Spleen (tissue), 11 donors: Measurements from ENCODE around the gene PALLD. TPM values are rescaled to one million over a fixed set of nuclear protein-coding genes. Genes with fewer than 3 reads are reported as not detected.

Experiments used
- DNase-seq: peaks from one replicate; pipeline ENCODE4 v3.0.0-alpha.2; 2020
- H3K27ac ChIP-seq, 8 donors: fragments of 200-600 bp; sonication (generic) in 7 of 8; 1 replicate in 4 of 8; 2 replicates in 4 of 8; pipeline versions ENCODE4 v1.5.0 to v1.8.0; 2016 to 2021; ENCODE audit warnings: inconsistent platforms in 4 of 8, mild to moderate bottlenecking in 4 of 8, moderate library complexity in 1 of 8
- H3K27me3 ChIP-seq, 7 donors: fragments of 200-600 bp; sonication (generic) in 6 of 7; replicated peaks in 1 of 7; 1 replicate in 4 of 7; 2 replicates in 3 of 7; pipeline versions ENCODE4 v1.5.0 to v1.8.0; 2016 to 2021; ENCODE audit warnings: inconsistent platforms in 3 of 7, mild to moderate bottlenecking in 1 of 7
- H3K36me3 ChIP-seq, 6 donors: fragments of 200-600 bp; sonication (generic) in 5 of 6; 1 replicate in 4 of 6; 2 replicates in 2 of 6; pipeline versions ENCODE4 v1.5.0 to v1.8.0; 2016 to 2021; ENCODE audit warnings: inconsistent platforms in 2 of 6
- H3K4me1 ChIP-seq, 6 donors: fragments of 200-600 bp; sonication (generic) in 5 of 6; 1 replicate in 3 of 6; 2 replicates in 3 of 6; pipeline versions ENCODE4 v1.5.0 to v1.8.0; 2016 to 2021; ENCODE audit warnings: inconsistent platforms in 3 of 6
- H3K4me3 ChIP-seq, 8 donors: fragments of 200-600 bp; sonication (generic) in 7 of 8; 1 replicate in 4 of 8; 2 replicates in 4 of 8; pipeline versions ENCODE4 v1.5.0 to v1.8.0; 2016 to 2021; ENCODE audit warnings: inconsistent platforms in 4 of 8, mild to moderate bottlenecking in 4 of 8, moderate library complexity in 2 of 8
- H3K9me3 ChIP-seq, 8 donors: fragments of 200-600 bp; sonication (generic) in 7 of 8; 1 replicate in 4 of 8; 2 replicates in 4 of 8; pipeline versions ENCODE4 v1.5.0 to v1.8.0; 2016 to 2021; ENCODE audit warnings: inconsistent platforms in 4 of 8
- CTCF ChIP-seq, 11 experiments: fragments of 200-600 bp in 7 of 11; fragments of 450-650 bp in 4 of 11; sonication (generic) in 4 of 11; IDR thresholded peaks in 8 of 11; conservative IDR thresholded peaks in 3 of 11; 1 replicate in 7 of 11; 2 replicates in 4 of 11; pipeline versions ENCODE4 v1.4.0 to v1.8.0; 2016 to 2021; ENCODE audit warnings: antibody characterized with exemption in 11 of 11, inconsistent platforms in 4 of 11, mild to moderate bottlenecking in 1 of 11
- POLR2A ChIP-seq, 3 donors: fragments of 450-650 bp; IDR thresholded peaks; one replicate each; pipeline ENCODE4 v1.5.1; 2017; ENCODE audit warnings: antibody characterized with exemption in 3 of 3, mild to moderate bottlenecking in 1 of 3
- POLR2AphosphoS5 ChIP-seq, 3 donors: sonication (generic); formaldehyde crosslinking; IDR thresholded peaks; one replicate each; pipeline ENCODE4 v1.5.1; 2017; ENCODE audit warnings: antibody characterized with exemption in 3 of 3
- WGBS, 5 donors: extraction: QIAGEN DNeasy Blood & Tissue Kit in 3 of 5; methylation state at CpG; one replicate each; pipeline versions ENCODE4 v1.1.5 to v1.1.7; 2013 to 2018; 5-methylcytosine and 5-hydroxymethylcytosine counted together
- intact Hi-C: fragments of 100-400 bp; cut with DNase I; formaldehyde crosslinking; loops from one replicate; pipeline ENCODE4 v1.15.0; 2023; ENCODE audit warnings: low total_unique reads
- polyA plus RNA-seq, 3 donors: library from polyadenylated mRNA; stranded (reverse); fragments of 200-250 nt; gene quantifications; one replicate each; pipeline ENCODE4 v1.2.1, GENCODE V29; 2013
- total RNA-seq, 7 donors: library from RNA; depleted of rRNA in 3 of 7; stranded (reverse); fragments of >200 nt in 3 of 7; fragmentation: NEBNext Ultra II Directional in 4 of 7; extraction: Animal tissue kit (Norgen Biotek cat#: 25700) in 4 of 7; gene quantifications; one replicate each; pipeline versions ENCODE4 v1.1.0 to v1.2.1, GENCODE V29; 2016 to 2021
- donor health status: healthy with polysubstance abuse.
- donor health status: DM: no; HTN: no; CAD: no; lungs with moderate emphysema.
- donor health status: DM: no; HTN: no; CAD: no.
- donor health status: Bipolar disorder and iron deficiency.
- donor health status: healthy.
- donor health status: DM: no; HTN: no; CAD: no.
- donor health status: DM: yes; HTN: yes; CAD: no.

Gene PALLD
- total and polyA plus RNA-seq, 10 donors, result 24.3 to 228 (median 142) TPM

GRCh38 chr4:168868802-168869201 is 371.9 kb downstream of the PALLD start:
- Histone ChIP-seq H3K4me3 (no peak overlapping the region), H3K9me3 (no peaks in the 10 kb centered on the region), H3K27me3 (no peaks in the 10 kb centered on the region), H3K27ac (peak overlapping the region in 1 of 8 donors; percentile 2), H3K36me3 (no peaks in the 10 kb centered on the region), H3K4me1 (peaks cover 0 to 20% (median 0%) of the 10 kb centered on the region in 6 donors)
- TF ChIP-seq POLR2A (IDR thresholded peaks at IDR 0.05), result no peak
- TF ChIP-seq POLR2AphosphoS5 (IDR thresholded peaks at IDR 0.05), result no peak
- no peak for TF ChIP-seq CTCF (IDR thresholded peaks at IDR 0.05 in 8 of 11, conservative IDR thresholded peaks at IDR 0.05 in 3 of 11)
- intact Hi-C loops, result no loop called here
- 87 to 95% (median 92%) methylated on average over 5 of the region's 5 CpGs for WGBS, 5 donors
- DNase-seq, result no peak

- intact Hi-C loops, result no loop called here
- no peak for TF ChIP-seq POLR2A (IDR thresholded peaks at IDR 0.05)
- Histone ChIP-seq H3K27me3 (no peaks in the 10 kb centered on the region), H3K36me3 (no peaks in the 10 kb centered on the region), H3K27ac (no peak overlapping the region), H3K4me1 (peaks cover 0 to 14% (median 0%) of the 10 kb centered on the region in 6 donors), H3K4me3 (no peak overlapping the region), H3K9me3 (no peaks in the 10 kb centered on the region)
- DNase-seq, result no peak
- WGBS, 5 donors, result 75 to 93% (median 90%) methylated on average over 1 of the region's 1 CpG
Observed at GRCh38 chr4:168870004-168870403, 373.2 kb downstream of the PALLD start.

- intact Hi-C loops, result no loop called here
- no peak for TF ChIP-seq CTCF (IDR thresholded peaks at IDR 0.05 in 8 of 11, conservative IDR thresholded peaks at IDR 0.05 in 3 of 11)
- no peak for TF ChIP-seq POLR2A (IDR thresholded peaks at IDR 0.05)
- TF ChIP-seq POLR2AphosphoS5 (IDR thresholded peaks at IDR 0.05), result no peak
- no peak overlapping the region for H3K4me3 ChIP-seq
- no peaks in the 10 kb centered on the region for H3K36me3 ChIP-seq
- peaks cover 0 to 9% (median 0%) of the 10 kb centered on the region in 7 donors for H3K27me3 ChIP-seq
- H3K9me3 ChIP-seq, result no peaks in the 10 kb centered on the region
- 65 to 82% (median 78%) methylated on average over 4 of the region's 4 CpGs for WGBS, 5 donors
- DNase-seq, result no peak
- H3K4me1 ChIP-seq, result peaks cover 0 to 13% (median 0%) of the 10 kb centered on the region in 6 donors
- peak overlapping the region in 1 of 8 donors; percentile 1 for H3K27ac ChIP-seq
Observed at GRCh38 chr4:168871632-168872031, 374.8 kb downstream of the PALLD start.

- H3K4me1 ChIP-seq, result peaks cover under 1 to 38% (median 15%) of the 10 kb centered on the region in 6 donors
- DNase-seq, result no peak
- 74 to 93% (median 81%) methylated on average over 2 of the region's 2 CpGs for WGBS, 5 donors
- H3K27ac ChIP-seq, result no peak overlapping the region
- TF ChIP-seq POLR2A (IDR thresholded peaks at IDR 0.05), result no peak
- TF ChIP-seq CTCF (IDR thresholded peaks at IDR 0.05 in 8 of 11, conservative IDR thresholded peaks at IDR 0.05 in 3 of 11), result no peak
- TF ChIP-seq POLR2AphosphoS5 (IDR thresholded peaks at IDR 0.05), result no peak
- peaks cover 0 to 28% (median 7%) of the 10 kb centered on the region in 7 donors for H3K27me3 ChIP-seq
- no peak overlapping the region for H3K4me3 ChIP-seq
- intact Hi-C loops, result no loop called here
- H3K9me3 ChIP-seq, result no peaks in the 10 kb centered on the region
- no peaks in the 10 kb centered on the region for H3K36me3 ChIP-seq
Observed at GRCh38 chr4:168874083-168874482, 377.2 kb downstream of the PALLD start.

- intact Hi-C loops, result no loop called here
- H3K27me3 ChIP-seq, result peaks cover 0 to 28% (median 7%) of the 10 kb centered on the region in 7 donors
- WGBS, 5 donors, result 86 to 96% (median 89%) methylated on average over 1 of the region's 1 CpG
- H3K9me3 ChIP-seq, result no peaks in the 10 kb centered on the region
- H3K27ac ChIP-seq, result no peak overlapping the region
- DNase-seq, result no peak
- TF ChIP-seq POLR2A (IDR thresholded peaks at IDR 0.05) (no peak), POLR2AphosphoS5 (IDR thresholded peaks at IDR 0.05) (no peak), CTCF (IDR thresholded peaks at IDR 0.05 in 8 of 11, conservative IDR thresholded peaks at IDR 0.05 in 3 of 11) (no peak)
- peaks cover 14 to 58% (median 30%) of the 10 kb centered on the region in 6 donors for H3K4me1 ChIP-seq
- H3K4me3 ChIP-seq, result no peak overlapping the region
- H3K36me3 ChIP-seq, result no peaks in the 10 kb centered on the region
Observed at GRCh38 chr4:168876106-168876505, 379.3 kb downstream of the PALLD start.
